DOHH2 (cell line): ENCODE measurements around the gene SMURF2.

Experiments
- EZH2phosphoT487 ChIP-seq: fragments of 200-600 bp; sonication (generic); IDR thresholded peaks from 2 replicates; pipeline ENCODE4 v1.6.1; 2017; ENCODE audit warnings: borderline replicate concordance, mild to moderate bottlenecking, antibody characterized with exemption, low read length, moderate library complexity, mixed read lengths
- TF ChIP-seq, protein P1 (sequence below): fragments of 200-600 bp; sonication (generic); IDR thresholded peaks from one replicate; pipeline ENCODE4 v1.5.1; 2014; ENCODE audit warnings: antibody characterized with exemption, mild to moderate bottlenecking, low read depth, low read length; ENCODE audit not compliant: poor library complexity, severe bottlenecking

- no peak for TF ChIP-seq EZH2phosphoT487
- TF ChIP-seq, protein P1, sequence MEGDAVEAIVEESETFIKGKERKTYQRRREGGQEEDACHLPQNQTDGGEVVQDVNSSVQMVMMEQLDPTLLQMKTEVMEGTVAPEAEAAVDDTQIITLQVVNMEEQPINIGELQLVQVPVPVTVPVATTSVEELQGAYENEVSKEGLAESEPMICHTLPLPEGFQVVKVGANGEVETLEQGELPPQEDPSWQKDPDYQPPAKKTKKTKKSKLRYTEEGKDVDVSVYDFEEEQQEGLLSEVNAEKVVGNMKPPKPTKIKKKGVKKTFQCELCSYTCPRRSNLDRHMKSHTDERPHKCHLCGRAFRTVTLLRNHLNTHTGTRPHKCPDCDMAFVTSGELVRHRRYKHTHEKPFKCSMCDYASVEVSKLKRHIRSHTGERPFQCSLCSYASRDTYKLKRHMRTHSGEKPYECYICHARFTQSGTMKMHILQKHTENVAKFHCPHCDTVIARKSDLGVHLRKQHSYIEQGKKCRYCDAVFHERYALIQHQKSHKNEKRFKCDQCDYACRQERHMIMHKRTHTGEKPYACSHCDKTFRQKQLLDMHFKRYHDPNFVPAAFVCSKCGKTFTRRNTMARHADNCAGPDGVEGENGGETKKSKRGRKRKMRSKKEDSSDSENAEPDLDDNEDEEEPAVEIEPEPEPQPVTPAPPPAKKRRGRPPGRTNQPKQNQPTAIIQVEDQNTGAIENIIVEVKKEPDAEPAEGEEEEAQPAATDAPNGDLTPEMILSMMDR, result no peak
Observed at GRCh38 chr17:64707050-64707591, 45.0 kb upstream of the SMURF2 start.
